Loucy (cell line): Measurements from ENCODE around the gene INPP4A.

Source experiments
- EZH2phosphoT487 ChIP-seq: fragments of 200-600 bp; IDR thresholded peaks from 2 replicates; pipeline ENCODE4 v1.6.1; 2018; ENCODE audit warnings: antibody characterized with exemption, mild to moderate bottlenecking, moderate library complexity, borderline replicate concordance
- TF ChIP-seq, protein P1 (sequence below): fragments of 200-600 bp; sonication (generic); conservative IDR thresholded peaks from 2 replicates; pipeline ENCODE4 v1.5.1; 2014; ENCODE audit warnings: mild to moderate bottlenecking, antibody characterized with exemption, low read length

DNA sequence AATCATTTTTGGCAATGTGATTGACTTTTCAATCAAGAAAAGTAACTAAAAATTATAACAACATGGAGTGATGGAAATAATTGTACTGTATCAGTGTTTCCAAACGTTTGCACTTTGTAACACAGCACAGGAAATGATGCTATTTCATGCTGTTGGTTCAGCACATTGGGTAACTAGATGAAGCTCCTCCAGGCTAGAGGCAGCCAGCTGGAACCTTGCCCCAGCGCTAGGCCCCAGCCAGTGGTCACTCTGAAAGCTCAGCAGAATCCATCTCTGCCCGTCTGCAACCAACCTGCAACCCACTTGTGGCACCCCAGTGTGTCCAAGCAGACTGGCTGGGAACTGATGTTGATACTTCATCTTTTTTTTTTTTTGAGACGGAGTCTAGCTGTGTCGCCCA lies 179.0 kb downstream of the INPP4A start:
- TF ChIP-seq, protein P1, sequence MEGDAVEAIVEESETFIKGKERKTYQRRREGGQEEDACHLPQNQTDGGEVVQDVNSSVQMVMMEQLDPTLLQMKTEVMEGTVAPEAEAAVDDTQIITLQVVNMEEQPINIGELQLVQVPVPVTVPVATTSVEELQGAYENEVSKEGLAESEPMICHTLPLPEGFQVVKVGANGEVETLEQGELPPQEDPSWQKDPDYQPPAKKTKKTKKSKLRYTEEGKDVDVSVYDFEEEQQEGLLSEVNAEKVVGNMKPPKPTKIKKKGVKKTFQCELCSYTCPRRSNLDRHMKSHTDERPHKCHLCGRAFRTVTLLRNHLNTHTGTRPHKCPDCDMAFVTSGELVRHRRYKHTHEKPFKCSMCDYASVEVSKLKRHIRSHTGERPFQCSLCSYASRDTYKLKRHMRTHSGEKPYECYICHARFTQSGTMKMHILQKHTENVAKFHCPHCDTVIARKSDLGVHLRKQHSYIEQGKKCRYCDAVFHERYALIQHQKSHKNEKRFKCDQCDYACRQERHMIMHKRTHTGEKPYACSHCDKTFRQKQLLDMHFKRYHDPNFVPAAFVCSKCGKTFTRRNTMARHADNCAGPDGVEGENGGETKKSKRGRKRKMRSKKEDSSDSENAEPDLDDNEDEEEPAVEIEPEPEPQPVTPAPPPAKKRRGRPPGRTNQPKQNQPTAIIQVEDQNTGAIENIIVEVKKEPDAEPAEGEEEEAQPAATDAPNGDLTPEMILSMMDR: no peak
- TF ChIP-seq EZH2phosphoT487: no peak
